GM12875 (cell line): ENCODE results near the gene SIGLEC10.

Experiments
- H3K4me3 ChIP-seq: one replicate; pipeline ENCODE4 v1.5.1; 2011; ENCODE audit warnings: low read depth, low read length, control low read depth
- CTCF ChIP-seq: IDR thresholded peaks from 2 replicates; pipeline ENCODE4 v1.5.1; 2011; ENCODE audit warnings: low read depth, mild to moderate bottlenecking, control low read depth, inconsistent platforms, low read length, moderate library complexity, borderline replicate concordance; ENCODE audit not compliant: insufficient read depth

The SIGLEC10 gene

GRCh38 chr19:51372649-51373504 lies 44.6 kb downstream of the SIGLEC10 start, which contains the start of gene NKG7:
NKG7 (minus strand) TSS chr19:51372654; CDS start chr19:51372535, 119 bp downstream.
- TF ChIP-seq CTCF: no peak
- peak within 1 kb of the TSS; percentile 19 for H3K4me3 ChIP-seq

GRCh38 chr19:51372021-51372648 lies 45.3 kb downstream of the SIGLEC10 start:
- H3K4me3 ChIP-seq: peak overlapping the region; percentile 19
- no peak for TF ChIP-seq CTCF

- no peak for TF ChIP-seq CTCF
- H3K4me3 ChIP-seq: no peak overlapping the region
Measured at GRCh38 chr19:51371186-51371690, 46.2 kb downstream of the SIGLEC10 start.

GRCh38 chr19:51370230-51370629 lies 47.2 kb downstream of the SIGLEC10 start:
- H3K4me3 ChIP-seq: no peak overlapping the region
- no peak for TF ChIP-seq CTCF

GRCh38 chr19:51368366-51369282 lies 48.8 kb downstream of the SIGLEC10 start, which contains the start of gene CLDND2:
CLDND2 (minus strand) TSS chr19:51369003; CDS start chr19:51368577, 426 bp downstream.
- H3K4me3 ChIP-seq: peak within 1 kb of the TSS; percentile 71
- TF ChIP-seq CTCF: no peak

- peak overlapping the region; percentile 73 for H3K4me3 ChIP-seq
- no peak for TF ChIP-seq CTCF
Measured at GRCh38 chr19:51367565-51368365, 49.7 kb downstream of the SIGLEC10 start.
